ENCODE results near the gene PCDHB14. TPM values are rescaled to one million over a fixed set of nuclear protein-coding genes. Genes with fewer than 3 reads are reported as not detected.
"Not testable (repeated sequence)": the region's sequence is repeated elsewhere in the genome, so short reads cannot be mapped to it uniquely, and the experiment has no call there.

The PCDHB14 gene
- polyA plus RNA-seq, 4 donors = 0.81 to 1.5 TPM; not detected in 2

DNA sequence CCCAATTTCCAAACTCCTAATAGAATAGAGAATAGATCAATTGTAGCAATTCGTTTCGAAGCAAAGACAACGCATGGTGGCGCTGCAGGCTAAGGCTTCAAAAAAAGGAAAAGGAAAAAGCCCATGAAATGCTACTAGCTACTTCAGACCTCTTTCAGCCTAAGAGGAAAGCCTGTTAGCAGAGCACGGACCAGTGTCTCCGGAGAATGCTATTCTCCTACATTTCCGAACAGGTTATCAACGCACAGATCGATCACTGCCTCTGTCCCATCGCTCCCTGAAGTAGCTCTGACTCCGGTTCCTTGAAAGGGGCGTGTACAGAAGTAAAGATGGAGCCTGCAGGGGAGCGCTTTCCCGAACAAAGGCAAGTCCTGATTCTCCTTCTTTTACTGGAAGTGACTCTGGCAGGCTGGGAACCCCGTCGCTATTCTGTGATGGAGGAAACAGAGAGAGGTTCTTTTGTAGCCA is 22.1 kb downstream of the PCDHB14 start, which contains the start of gene PCDHB15:
Gene PCDHB15 (plus strand): TSS at position 146 of the 468 bp plus-strand sequence. CDS start 184 bp downstream, at position 330.
- Histone ChIP-seq H3K27ac (ENCODE audit: low read depth in 1 of 3, low read length in 2 of 3) (no peak within 1 kb of the TSS), H3K27me3 (ENCODE audit: control insufficient read depth in 3 of 3, insufficient read depth in 3 of 3, low read length in 3 of 3) (no peaks in the 10 kb centered on the region), H3K36me3 (ENCODE audit: control insufficient read depth in 3 of 3, insufficient read depth in 2 of 3, low read depth in 1 of 3, low read length in 3 of 3) (no peaks in the 10 kb centered on the region), H3K4me1 (ENCODE audit: control insufficient read depth in 3 of 3, insufficient read depth in 2 of 3, low read depth in 1 of 3, low read length in 2 of 3) (no peaks in the 10 kb centered on the region), H3K4me3 (ENCODE audit: low read depth in 1 of 3, low read length in 3 of 3) (peak within 1 kb of the TSS in 1 of 3 donors; percentile 9), H3K9me3 (ENCODE audit: control insufficient read depth in 2 of 2, insufficient read depth in 1 of 2, low read depth in 1 of 2, low read length in 1 of 2) (peaks cover 4 to 63% of the 10 kb centered on the region in 2 donors)
- WGBS, 3 donors = 11 to 29% (median 18%) methylated on average over 16 of the region's 16 CpGs
- FAIRE-seq (no peak), DNase-seq (peak in 1 of 2 donors; percentile 3)

DNA sequence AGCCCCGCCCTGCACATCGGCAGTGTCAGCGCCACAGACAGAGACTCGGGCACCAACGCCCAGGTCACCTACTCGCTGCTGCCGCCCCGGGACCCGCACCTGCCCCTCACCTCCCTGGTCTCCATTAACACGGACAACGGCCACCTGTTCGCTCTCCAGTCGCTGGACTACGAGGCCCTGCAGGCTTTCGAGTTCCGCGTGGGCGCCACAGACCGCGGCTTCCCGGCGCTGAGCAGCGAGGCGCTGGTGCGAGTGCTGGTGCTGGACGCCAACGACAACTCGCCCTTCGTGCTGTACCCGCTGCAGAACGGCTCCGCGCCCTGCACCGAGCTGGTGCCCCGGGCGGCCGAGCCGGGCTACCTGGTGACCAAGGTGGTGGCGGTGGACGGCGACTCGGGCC is 23.8 kb downstream of the PCDHB14 start:
- WGBS, 3 donors = 52 to 72% (median 68%) methylated on average over 22 to 29 of the region's 42 CpGs
- FAIRE-seq; H3K27ac ChIP-seq (ENCODE audit: low read depth in 1 of 3, low read length in 2 of 3); DNase-seq; H3K36me3 ChIP-seq (ENCODE audit: control insufficient read depth in 3 of 3, insufficient read depth in 2 of 3, low read depth in 1 of 3, low read length in 3 of 3); H3K4me3 ChIP-seq (ENCODE audit: low read depth in 1 of 3, low read length in 3 of 3); H3K27me3 ChIP-seq (ENCODE audit: control insufficient read depth in 3 of 3, insufficient read depth in 3 of 3, low read length in 3 of 3); H3K4me1 ChIP-seq (ENCODE audit: control insufficient read depth in 3 of 3, insufficient read depth in 2 of 3, low read depth in 1 of 3, low read length in 2 of 3): not testable (repeated sequence)
- peaks cover 4 to 56% of the 10 kb centered on the region in 2 donors for H3K9me3 ChIP-seq (ENCODE audit: control insufficient read depth in 2 of 2, insufficient read depth in 1 of 2, low read depth in 1 of 2, low read length in 1 of 2)

DNA sequence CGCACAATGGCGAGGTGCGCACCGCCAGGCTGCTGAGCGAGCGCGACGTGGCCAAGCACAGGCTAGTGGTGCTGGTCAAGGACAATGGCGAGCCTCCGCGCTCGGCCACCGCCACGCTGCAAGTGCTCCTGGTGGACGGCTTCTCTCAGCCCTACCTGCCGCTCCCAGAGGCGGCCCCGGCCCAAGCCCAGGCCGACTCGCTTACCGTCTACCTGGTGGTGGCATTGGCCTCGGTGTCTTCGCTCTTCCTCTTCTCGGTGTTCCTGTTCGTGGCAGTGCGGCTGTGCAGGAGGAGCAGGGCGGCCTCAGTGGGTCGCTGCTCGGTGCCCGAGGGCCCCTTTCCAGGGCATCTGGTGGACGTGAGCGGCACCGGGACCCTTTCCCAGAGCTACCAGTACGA is 24.3 kb downstream of the PCDHB14 start:
- not testable (repeated sequence) for H3K36me3 ChIP-seq (ENCODE audit: control insufficient read depth in 3 of 3, insufficient read depth in 2 of 3, low read depth in 1 of 3, low read length in 3 of 3); DNase-seq; FAIRE-seq; H3K4me3 ChIP-seq (ENCODE audit: low read depth in 1 of 3, low read length in 3 of 3); H3K27ac ChIP-seq (ENCODE audit: low read depth in 1 of 3, low read length in 2 of 3); H3K4me1 ChIP-seq (ENCODE audit: control insufficient read depth in 3 of 3, insufficient read depth in 2 of 3, low read depth in 1 of 3, low read length in 2 of 3); H3K27me3 ChIP-seq (ENCODE audit: control insufficient read depth in 3 of 3, insufficient read depth in 3 of 3, low read length in 3 of 3)
- H3K9me3 ChIP-seq (ENCODE audit: control insufficient read depth in 2 of 2, insufficient read depth in 1 of 2, low read depth in 1 of 2, low read length in 1 of 2) = peaks cover 3 to 55% of the 10 kb centered on the region in 2 donors
- WGBS, 3 donors = 52 to 70% (median 62%) methylated on average over 18 to 34 of the region's 34 CpGs

DNA sequence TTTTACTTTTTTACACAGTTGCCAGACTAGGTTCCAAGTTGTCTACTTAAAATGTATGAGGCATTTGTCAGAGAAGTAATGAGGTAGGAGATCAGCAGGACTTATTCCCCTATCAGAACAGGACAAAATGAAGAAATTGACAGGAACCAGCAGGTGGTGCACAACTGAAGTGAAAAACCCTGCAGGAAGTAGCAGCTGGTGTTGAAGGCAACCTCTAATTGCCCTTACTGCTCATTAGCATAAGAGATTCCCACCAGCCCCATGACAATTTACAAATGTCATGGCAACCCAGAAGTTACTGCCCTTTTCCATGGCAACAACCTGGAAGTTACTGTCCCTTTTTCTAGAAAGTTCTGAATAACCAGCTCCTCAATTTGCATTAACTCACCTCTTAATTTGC is 27.4 kb downstream of the PCDHB14 start:
- H3K4me3 ChIP-seq (ENCODE audit: low read depth in 1 of 3, low read length in 3 of 3) = no peak overlapping the region
- FAIRE-seq (no peak), DNase-seq (no peak)
- peaks cover 3 to 54% of the 10 kb centered on the region in 2 donors for H3K9me3 ChIP-seq (ENCODE audit: control insufficient read depth in 2 of 2, insufficient read depth in 1 of 2, low read depth in 1 of 2, low read length in 1 of 2)
- H3K4me1 ChIP-seq (ENCODE audit: control insufficient read depth in 3 of 3, insufficient read depth in 2 of 3, low read depth in 1 of 3, low read length in 2 of 3) = no peaks in the 10 kb centered on the region
- no peaks in the 10 kb centered on the region for H3K36me3 ChIP-seq (ENCODE audit: control insufficient read depth in 3 of 3, insufficient read depth in 2 of 3, low read depth in 1 of 3, low read length in 3 of 3)
- no peaks in the 10 kb centered on the region for H3K27me3 ChIP-seq (ENCODE audit: control insufficient read depth in 3 of 3, insufficient read depth in 3 of 3, low read length in 3 of 3)
- H3K27ac ChIP-seq (ENCODE audit: low read depth in 1 of 3, low read length in 2 of 3) = no peak overlapping the region

DNA sequence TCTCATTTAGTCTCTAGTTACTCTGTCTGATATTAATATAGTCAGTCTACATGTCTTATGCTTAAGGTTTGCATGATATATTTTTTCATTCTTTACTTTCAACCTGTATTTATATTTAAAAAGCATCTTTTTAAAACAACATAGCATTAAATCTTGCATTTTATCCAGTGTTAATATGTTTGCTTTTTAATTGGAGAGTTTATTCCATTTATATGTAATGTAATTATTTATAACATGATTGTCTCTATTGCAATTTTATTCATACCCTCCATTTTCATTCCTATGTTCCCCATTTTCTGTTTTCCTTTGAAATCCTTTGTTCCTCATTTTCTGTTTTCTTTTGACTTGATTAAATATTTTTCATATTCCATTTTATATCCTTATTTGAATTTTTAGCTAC is 35.3 kb downstream of the PCDHB14 start:
- H3K27me3 ChIP-seq (ENCODE audit: control insufficient read depth in 3 of 3, insufficient read depth in 3 of 3, low read length in 3 of 3) = no peaks in the 10 kb centered on the region
- no peak for FAIRE-seq
- H3K9me3 ChIP-seq (ENCODE audit: control insufficient read depth in 2 of 2, insufficient read depth in 1 of 2, low read depth in 1 of 2, low read length in 1 of 2) = peaks cover 3 to 44% of the 10 kb centered on the region in 2 donors
- no peaks in the 10 kb centered on the region for H3K4me1 ChIP-seq (ENCODE audit: control insufficient read depth in 3 of 3, insufficient read depth in 2 of 3, low read depth in 1 of 3, low read length in 2 of 3)
- H3K27ac ChIP-seq (ENCODE audit: low read depth in 1 of 3, low read length in 2 of 3) = no peak overlapping the region
- DNase-seq = no peak
- no peaks in the 10 kb centered on the region for H3K36me3 ChIP-seq (ENCODE audit: control insufficient read depth in 3 of 3, insufficient read depth in 2 of 3, low read depth in 1 of 3, low read length in 3 of 3)
- no peak overlapping the region for H3K4me3 ChIP-seq (ENCODE audit: low read depth in 1 of 3, low read length in 3 of 3)

DNA sequence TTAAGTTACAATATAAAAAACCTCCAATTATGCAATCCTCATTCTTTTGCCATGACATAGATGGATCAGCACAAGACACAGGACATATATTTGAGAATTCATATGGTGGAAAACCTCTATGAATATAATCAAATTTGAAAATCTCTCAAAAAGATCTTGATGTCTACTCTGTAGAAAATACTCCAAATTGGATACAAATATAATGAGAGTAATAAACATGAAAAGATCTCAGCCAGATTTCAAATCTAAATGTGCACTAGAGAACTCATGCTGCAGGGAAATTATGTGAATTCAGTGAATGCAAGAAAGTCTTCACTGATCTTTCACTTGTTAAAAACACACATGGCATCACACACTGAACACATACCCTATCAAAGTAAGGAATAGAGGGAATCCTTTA is 35.8 kb downstream of the PCDHB14 start:
- H3K4me1 ChIP-seq (ENCODE audit: control insufficient read depth in 3 of 3, insufficient read depth in 2 of 3, low read depth in 1 of 3, low read length in 2 of 3) = no peaks in the 10 kb centered on the region
- FAIRE-seq (no peak), DNase-seq (no peak)
- H3K27me3 ChIP-seq (ENCODE audit: control insufficient read depth in 3 of 3, insufficient read depth in 3 of 3, low read length in 3 of 3) = no peaks in the 10 kb centered on the region
- no peaks in the 10 kb centered on the region for H3K36me3 ChIP-seq (ENCODE audit: control insufficient read depth in 3 of 3, insufficient read depth in 2 of 3, low read depth in 1 of 3, low read length in 3 of 3)
- H3K4me3 ChIP-seq (ENCODE audit: low read depth in 1 of 3, low read length in 3 of 3) = no peak overlapping the region
- H3K9me3 ChIP-seq (ENCODE audit: control insufficient read depth in 2 of 2, insufficient read depth in 1 of 2, low read depth in 1 of 2, low read length in 1 of 2) = peaks cover 3 to 40% of the 10 kb centered on the region in 2 donors
- H3K27ac ChIP-seq (ENCODE audit: low read depth in 1 of 3, low read length in 2 of 3) = no peak overlapping the region

DNA sequence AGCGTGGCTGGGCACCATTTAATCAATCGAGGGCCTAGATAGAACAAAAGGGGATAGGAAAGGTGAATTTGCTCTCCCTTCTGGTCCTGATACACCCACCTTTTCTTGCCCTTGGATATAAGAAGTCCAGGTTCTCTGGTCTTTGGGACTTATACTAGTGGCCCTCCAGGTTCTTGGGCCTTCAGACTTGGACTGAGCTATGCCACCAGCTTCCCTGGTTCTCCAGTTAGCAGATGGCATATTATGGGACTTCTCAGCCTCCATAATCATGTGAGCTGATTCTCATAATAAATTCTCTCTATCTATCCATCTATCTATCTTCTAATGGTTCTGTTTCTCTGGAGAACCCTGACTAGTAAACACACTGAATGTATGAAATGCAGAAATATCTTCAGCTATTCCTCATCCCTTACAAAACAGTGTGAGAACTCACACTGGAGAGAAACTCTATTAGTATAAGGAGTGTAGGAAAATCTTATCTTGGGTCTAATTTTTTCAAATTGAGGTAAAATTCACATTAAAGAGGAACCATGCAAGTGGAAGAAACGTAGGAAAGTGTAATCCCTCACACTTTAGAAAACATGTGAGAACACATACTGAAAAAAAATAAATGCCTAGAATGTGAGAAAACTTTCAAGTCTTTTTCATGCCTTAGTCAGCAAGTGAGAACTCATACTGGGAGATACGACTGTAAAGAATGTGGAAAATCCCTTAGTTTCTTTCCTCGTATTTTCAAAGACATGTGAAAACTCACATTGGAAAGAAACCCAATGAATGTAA is 37.5 kb downstream of the PCDHB14 start:
- FAIRE-seq (no peak), DNase-seq (peak in 1 of 2 donors; percentile 2)
- Histone ChIP-seq H3K27ac (ENCODE audit: low read depth in 1 of 3, low read length in 2 of 3) (no peak overlapping the region), H3K36me3 (ENCODE audit: control insufficient read depth in 3 of 3, insufficient read depth in 2 of 3, low read depth in 1 of 3, low read length in 3 of 3) (no peaks in the 10 kb centered on the region), H3K27me3 (ENCODE audit: control insufficient read depth in 3 of 3, insufficient read depth in 3 of 3, low read length in 3 of 3) (no peaks in the 10 kb centered on the region), H3K4me1 (ENCODE audit: control insufficient read depth in 3 of 3, insufficient read depth in 2 of 3, low read depth in 1 of 3, low read length in 2 of 3) (no peaks in the 10 kb centered on the region), H3K9me3 (ENCODE audit: control insufficient read depth in 2 of 2, insufficient read depth in 1 of 2, low read depth in 1 of 2, low read length in 1 of 2) (peaks cover 3 to 41% of the 10 kb centered on the region in 2 donors), H3K4me3 (ENCODE audit: low read depth in 1 of 3, low read length in 3 of 3) (no peak overlapping the region)
- 58 to 67% (median 67%) methylated on average over 5 of the region's 5 CpGs for WGBS, 3 donors

DNA sequence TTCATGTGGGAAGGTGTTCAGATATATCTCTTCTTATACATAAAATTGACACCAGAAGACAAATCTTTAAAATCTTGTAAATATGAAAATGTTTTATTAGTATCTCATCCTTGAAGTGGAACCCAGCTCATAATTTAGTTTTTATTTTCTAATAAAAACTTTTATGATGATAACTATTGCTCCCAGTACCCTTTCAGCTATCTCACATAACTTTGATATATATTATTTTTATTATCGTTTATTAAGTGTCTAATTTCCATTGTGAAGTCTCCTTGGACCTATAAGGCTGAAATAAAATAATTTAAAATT is 38.0 kb downstream of the PCDHB14 start:
- H3K36me3 ChIP-seq (ENCODE audit: control insufficient read depth in 3 of 3, insufficient read depth in 2 of 3, low read depth in 1 of 3, low read length in 3 of 3) = no peaks in the 10 kb centered on the region
- no peak for DNase-seq
- no peaks in the 10 kb centered on the region for H3K4me1 ChIP-seq (ENCODE audit: control insufficient read depth in 3 of 3, insufficient read depth in 2 of 3, low read depth in 1 of 3, low read length in 2 of 3)
- H3K27me3 ChIP-seq (ENCODE audit: control insufficient read depth in 3 of 3, insufficient read depth in 3 of 3, low read length in 3 of 3) = no peaks in the 10 kb centered on the region
- peaks cover 3 to 46% of the 10 kb centered on the region in 2 donors for H3K9me3 ChIP-seq (ENCODE audit: control insufficient read depth in 2 of 2, insufficient read depth in 1 of 2, low read depth in 1 of 2, low read length in 1 of 2)
- WGBS, 3 donors = 27 to 75% (median 55%) methylated on average over 1 of the region's 1 CpG
- no peak overlapping the region for H3K4me3 ChIP-seq (ENCODE audit: low read depth in 1 of 3, low read length in 3 of 3)
- H3K27ac ChIP-seq (ENCODE audit: low read depth in 1 of 3, low read length in 2 of 3) = no peak overlapping the region
- FAIRE-seq = no peak

DNA sequence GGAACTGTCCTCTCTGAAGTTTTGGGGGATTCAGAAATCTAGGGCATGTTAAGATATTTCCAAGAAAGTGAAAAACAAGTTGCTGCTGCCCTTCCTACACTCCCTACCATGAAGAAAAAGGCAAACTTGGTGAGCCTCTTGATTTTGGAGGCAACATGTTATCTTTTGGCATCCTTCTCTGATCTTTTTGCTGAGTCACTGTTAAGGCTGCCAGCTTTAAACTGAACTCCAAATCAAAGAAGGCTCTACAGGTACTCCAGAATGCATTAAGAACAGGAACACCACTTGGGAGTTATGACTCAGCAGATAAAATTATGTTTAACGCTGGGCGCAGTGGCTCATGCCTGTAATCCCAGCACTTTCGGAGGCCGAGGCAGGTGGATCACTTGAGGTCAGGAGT is 46.1 kb downstream of the PCDHB14 start:
- FAIRE-seq (no peak), DNase-seq (no peak)
- WGBS, 3 donors = 95 to 99% (median 95%) methylated on average over 4 of the region's 4 CpGs
- no peaks in the 10 kb centered on the region for H3K27me3 ChIP-seq (ENCODE audit: control insufficient read depth in 3 of 3, insufficient read depth in 3 of 3, low read length in 3 of 3)
- no peaks in the 10 kb centered on the region for H3K36me3 ChIP-seq (ENCODE audit: control insufficient read depth in 3 of 3, insufficient read depth in 2 of 3, low read depth in 1 of 3, low read length in 3 of 3)
- H3K4me3 ChIP-seq (ENCODE audit: low read depth in 1 of 3, low read length in 3 of 3) = no peak overlapping the region
- H3K27ac ChIP-seq (ENCODE audit: low read depth in 1 of 3, low read length in 2 of 3) = no peak overlapping the region
- H3K4me1 ChIP-seq (ENCODE audit: control insufficient read depth in 3 of 3, insufficient read depth in 2 of 3, low read depth in 1 of 3, low read length in 2 of 3) = no peaks in the 10 kb centered on the region
- peaks cover 7 to 67% of the 10 kb centered on the region in 2 donors for H3K9me3 ChIP-seq (ENCODE audit: control insufficient read depth in 2 of 2, insufficient read depth in 1 of 2, low read depth in 1 of 2, low read length in 1 of 2)

Measured in small intestine (tissue), 7 donors.